Frontal cortex (tissue), 4 donors: ENCODE measurements around the gene TXNIP. TPM values are rescaled to one million over a fixed set of nuclear protein-coding genes. Genes with fewer than 3 reads are reported as not detected.

ENCODE experiments used
- DNase-seq, 2 donors: peaks; one replicate each; pipeline ENCODE4 v3.0.0; 2012; ENCODE audit warnings: low spot score in 2 of 2
- FAIRE-seq: peaks from 2 replicates; lab custom pipeline; 2012; peaks lifted over from hg19 to GRCh38; lab: Jason Lieb, UNC
- total RNA-seq: library from RNA; depleted of rRNA; stranded (reverse); fragments of >200 nt; gene quantifications from one replicate; pipeline ENCODE4 v1.2.3, GENCODE V29; 2014
- donor health status: control.
- donor health status: control.
- donor health status: control.

The TXNIP gene
- total RNA-seq, 1 donor from 2014 or later = 125 TPM

- DNase-seq (no peak), FAIRE-seq (no peak)
Observed at GRCh38 chr1:145988773-145989172, 7.6 kb downstream of the TXNIP start.

DNA sequence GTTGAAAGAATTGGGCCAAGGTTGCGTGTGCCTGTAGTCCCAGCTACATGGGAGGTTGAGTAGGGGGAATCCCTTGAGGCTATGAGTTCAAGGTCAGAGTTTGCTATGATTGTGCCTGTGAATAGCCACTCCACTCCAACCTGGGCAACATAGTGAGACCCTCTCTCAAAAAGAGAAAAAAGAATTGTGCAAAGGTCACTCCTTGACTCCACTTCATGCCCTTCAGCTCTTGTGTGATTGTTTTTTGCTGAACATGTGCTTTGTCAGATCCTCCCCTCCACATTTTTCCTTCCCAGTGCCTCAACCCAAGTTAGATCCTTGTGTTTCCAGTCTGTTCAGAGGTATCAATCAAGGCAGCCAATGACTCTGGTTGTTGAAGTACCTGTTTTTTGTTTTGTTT, 8.5 kb downstream of the TXNIP start:
- no peak for FAIRE-seq
- no peak for DNase-seq

- no peak for DNase-seq
- FAIRE-seq = no peak
Observed at GRCh38 chr1:145986551-145986950, 9.8 kb downstream of the TXNIP start.

- DNase-seq = no peak
- FAIRE-seq = no peak
Observed at GRCh38 chr1:145985502-145986439, 10.6 kb downstream of the TXNIP start.

GRCh38 chr1:145985129-145985501, 11.3 kb downstream of the TXNIP start:
- DNase-seq (no peak), FAIRE-seq (no peak)

GRCh38 chr1:145983960-145984830, 12.2 kb downstream of the TXNIP start:
- DNase-seq = no peak

DNA sequence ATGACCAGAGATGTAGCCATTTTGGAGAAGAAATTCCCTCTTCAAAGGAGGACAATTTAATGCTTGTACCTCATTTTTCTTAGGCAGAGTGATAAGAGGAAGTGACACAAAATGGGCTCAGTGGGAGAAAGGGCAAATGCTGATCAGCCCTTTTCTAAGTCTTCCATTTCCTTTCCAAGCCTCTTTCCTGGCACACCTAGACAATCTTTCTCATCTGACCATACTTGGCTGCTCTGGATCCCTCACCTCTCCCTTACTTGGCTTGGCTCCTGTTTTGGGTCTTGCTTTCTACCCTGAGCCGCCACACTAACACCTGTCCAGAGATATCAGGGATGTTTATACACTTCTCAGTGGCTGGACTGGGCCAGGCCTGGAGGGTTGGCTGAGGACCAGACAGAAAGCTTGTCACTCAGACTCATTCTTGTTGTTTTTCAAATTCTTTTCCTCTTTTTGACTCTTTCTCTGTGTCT, 13.1 kb downstream of the TXNIP start:
- FAIRE-seq (no peak), DNase-seq (no peak)

More at GRCh38 chr1:145983960-145984830, 12.2 kb downstream of the TXNIP start:
- FAIRE-seq = no peak

GRCh38 chr1:145982010-145982723, 14.2 kb downstream of the TXNIP start:
- FAIRE-seq (no peak), DNase-seq (no peak)

GRCh38 chr1:145980457-145980994, 15.9 kb downstream of the TXNIP start:
- DNase-seq = no peak
- no peak for FAIRE-seq

DNA sequence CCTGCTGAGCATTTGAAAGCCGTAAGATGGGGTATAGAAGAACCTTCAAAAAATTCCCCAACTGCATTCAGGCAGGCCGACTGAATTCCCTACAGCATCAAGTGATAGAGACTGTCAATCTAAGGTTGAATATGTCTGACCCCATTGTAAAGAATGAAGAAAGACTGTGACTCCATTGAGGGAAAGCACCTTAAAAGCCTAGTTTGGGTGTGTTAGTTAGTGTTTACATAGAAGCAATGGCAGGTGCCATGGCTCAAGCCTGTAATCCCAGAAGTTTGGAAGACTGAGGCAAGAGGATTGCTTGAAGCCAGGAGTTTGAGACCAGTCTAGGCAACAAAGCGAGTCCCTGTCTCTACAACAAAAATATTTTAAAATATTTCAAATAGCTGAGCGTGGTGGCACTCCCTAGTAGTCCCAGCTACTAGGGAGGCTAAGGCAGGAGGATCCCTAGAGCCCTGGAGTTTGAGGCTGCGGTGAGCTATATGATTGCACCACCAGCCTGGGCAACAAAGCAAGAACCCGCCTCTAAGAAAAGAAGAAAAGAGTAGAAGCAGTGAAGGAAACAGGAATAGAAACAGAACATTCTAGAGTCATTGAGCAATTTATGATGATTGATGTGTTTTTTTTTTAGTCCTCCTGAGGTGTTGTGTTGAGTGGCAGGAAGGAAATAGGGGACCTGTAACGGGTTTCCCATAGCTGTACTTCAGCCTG, 16.5 kb downstream of the TXNIP start:
- no peak for DNase-seq
- no peak for FAIRE-seq

- DNase-seq = peak; percentile 75 to 78
- no peak for FAIRE-seq
Observed at GRCh38 chr1:145978854-145979745, 17.3 kb downstream of the TXNIP start.

DNA sequence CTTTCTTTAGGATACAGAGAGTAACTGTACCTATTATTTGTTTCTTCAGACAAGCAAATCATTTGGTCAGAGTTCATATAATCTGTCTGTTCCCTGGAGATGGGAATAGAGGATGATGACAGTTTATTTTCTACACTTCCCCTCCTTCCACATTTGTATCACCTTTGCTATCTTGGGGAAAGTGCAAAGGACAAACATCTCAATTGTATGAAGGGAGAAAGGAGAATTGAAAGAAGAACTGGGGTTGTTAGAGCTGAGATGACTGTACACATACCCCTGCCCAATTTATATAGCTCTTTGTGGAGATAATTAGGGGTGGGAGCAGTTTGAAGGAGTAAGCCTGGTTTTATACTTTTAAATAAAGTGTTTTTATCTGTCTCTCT, 17.9 kb downstream of the TXNIP start:
- no peak for DNase-seq
- no peak for FAIRE-seq

DNA sequence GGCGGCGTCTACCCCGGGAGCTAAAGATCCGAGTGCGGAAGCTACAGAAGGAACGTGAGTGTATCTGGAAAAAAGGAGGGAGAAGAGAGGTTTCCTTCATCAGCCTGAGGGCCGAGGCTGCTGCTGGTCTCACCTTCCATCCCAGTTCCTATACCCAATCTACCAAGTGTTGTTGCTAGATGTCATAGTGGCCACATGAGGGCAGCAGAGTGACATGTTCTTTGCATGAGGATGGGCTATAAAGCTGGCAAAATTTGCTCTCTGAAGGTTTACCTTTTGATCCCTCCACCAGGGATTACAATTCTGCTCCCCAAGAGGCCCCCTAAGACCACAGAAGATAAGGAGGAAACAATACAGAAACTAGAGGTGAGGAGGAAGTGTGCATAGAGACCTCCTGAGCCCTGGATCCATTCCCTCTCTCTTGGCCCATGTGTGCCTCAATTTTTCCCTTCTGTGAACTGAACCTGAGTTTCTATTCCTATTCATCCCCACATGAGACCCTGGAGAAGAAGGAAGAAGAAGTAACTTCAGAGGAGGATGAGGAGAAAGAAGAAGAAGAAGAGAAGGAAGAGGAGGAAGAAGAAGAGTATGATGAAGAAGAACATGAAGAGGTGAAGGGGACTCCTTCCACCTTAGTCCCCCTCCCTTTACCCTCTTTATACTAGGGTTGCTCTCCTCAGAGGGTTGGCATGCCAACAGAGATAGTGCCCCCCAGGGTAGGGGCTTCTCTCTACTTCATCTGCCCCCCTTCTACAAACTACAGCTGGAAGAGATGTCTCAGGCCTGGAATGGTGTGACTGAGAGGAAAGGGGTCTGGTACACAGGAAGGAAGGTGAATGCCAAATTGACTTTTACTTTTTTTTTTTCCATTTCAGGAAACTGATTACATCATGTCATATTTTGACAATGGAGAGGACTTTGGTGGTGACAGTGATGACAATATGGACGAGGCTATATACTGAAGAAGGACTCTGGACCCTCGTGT, 18.6 kb downstream of the TXNIP start:
- DNase-seq (peak; percentile 76 to 77), FAIRE-seq (no peak)

GRCh38 chr1:145977016-145977415, 19.4 kb downstream of the TXNIP start:
- FAIRE-seq = no peak

GRCh38 chr1:145975216-145975615, 21.2 kb downstream of the TXNIP start:
- DNase-seq = no peak
- no peak for FAIRE-seq

More at GRCh38 chr1:145977016-145977415, 19.4 kb downstream of the TXNIP start:
- DNase-seq = no peak

DNA sequence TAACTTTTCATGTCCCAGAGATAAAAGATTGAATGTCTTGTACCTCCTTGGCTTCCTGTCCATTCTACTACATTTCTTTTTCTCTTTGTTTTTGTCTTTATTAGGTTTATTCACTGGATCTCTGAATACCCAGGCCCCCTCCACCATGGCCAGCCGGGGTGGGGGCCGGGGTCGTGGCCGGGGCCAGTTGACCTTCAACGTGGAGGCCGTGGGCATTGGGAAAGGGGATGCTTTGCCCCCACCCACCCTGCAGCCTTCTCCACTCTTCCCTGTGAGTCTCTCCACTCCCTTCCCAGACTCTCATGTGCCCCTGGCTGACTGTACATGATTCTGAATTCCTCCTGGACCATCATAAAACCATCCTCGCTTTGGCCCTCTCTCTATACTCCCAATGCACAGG, 21.7 kb downstream of the TXNIP start:
- DNase-seq = no peak
- FAIRE-seq = no peak

GRCh38 chr1:145972580-145972979, 23.8 kb downstream of the TXNIP start:
- DNase-seq (no peak), FAIRE-seq (no peak)
